ENCODE measurements around the gene LIFR.

LIFR gene

GRCh38 chr5:38483805-38484398, 72.5 kb downstream of the LIFR start:
- no peak for TF ChIP-seq CTCF (IDR thresholded peaks at IDR 0.05; ENCODE audit: insufficient read depth, low read length, missing control alignments)
- ChIA-PET CTCF (interaction anchor here (1.4 to 2.1 kb wide), 2 partner anchors 10 to 42 kb away, joined by 3 to 6 read pairs; no protein-coding TSS in a partner anchor), POLR2A (no interaction called here)
- H3K4me3 ChIP-seq (ENCODE audit: low read depth, low read length), result no peak overlapping the region
- no peak for DNase-seq (ENCODE audit: low read depth, low spot score)

GRCh38 chr5:38479315-38479904, 77.0 kb downstream of the LIFR start:
- ChIA-PET POLR2A (no interaction called here), CTCF (interaction anchor here (0.7 to 1.5 kb wide), 6 partner anchors 11 to 330 kb away, joined by 3 to 6 read pairs (median 5); no protein-coding TSS in a partner anchor)
- TF ChIP-seq CTCF (IDR thresholded peaks at IDR 0.05; ENCODE audit: insufficient read depth, low read length, missing control alignments), result no peak
- H3K4me3 ChIP-seq (ENCODE audit: low read depth, low read length), result no peak overlapping the region
- no peak for DNase-seq (ENCODE audit: low read depth, low spot score)

GRCh38 chr5:38478878-38479277, 77.6 kb downstream of the LIFR start:
- TF ChIP-seq CTCF (IDR thresholded peaks at IDR 0.05; ENCODE audit: insufficient read depth, low read length, missing control alignments), result no peak
- H3K4me3 ChIP-seq (ENCODE audit: low read depth, low read length), result no peak overlapping the region
- POLR2A ChIA-PET, result no interaction called here
- CTCF ChIA-PET, result interaction anchor here (1.2 to 1.5 kb wide), 4 partner anchors 10 to 331 kb away, joined by 3 to 6 read pairs (median 6); no protein-coding TSS in a partner anchor
- DNase-seq (ENCODE audit: low read depth, low spot score), result no peak

- no peak for DNase-seq (ENCODE audit: low read depth, low spot score)
- H3K4me3 ChIP-seq (ENCODE audit: low read depth, low read length), result no peak overlapping the region
- ChIA-PET CTCF (interaction anchor here (1.5 kb wide), 2 partner anchors 10 to 95 kb away, joined by 5 to 6 read pairs; no protein-coding TSS in a partner anchor), POLR2A (no interaction called here)
- TF ChIP-seq CTCF (IDR thresholded peaks at IDR 0.05; ENCODE audit: insufficient read depth, low read length, missing control alignments), result no peak
Observed at GRCh38 chr5:38478166-38478565, 78.3 kb downstream of the LIFR start.

GRCh38 chr5:38473008-38473407, 83.4 kb downstream of the LIFR start:
- DNase-seq (ENCODE audit: low read depth, low spot score), result no peak
- POLR2A ChIA-PET, result no interaction called here
- CTCF ChIA-PET, result interaction anchor here (0.9 to 1.0 kb wide), 3 partner anchors 28 to 77 kb away, joined by 3 to 4 read pairs (median 3); no protein-coding TSS in a partner anchor
- TF ChIP-seq CTCF (IDR thresholded peaks at IDR 0.05; ENCODE audit: insufficient read depth, low read length, missing control alignments), result no peak
- no peak overlapping the region for H3K4me3 ChIP-seq (ENCODE audit: low read depth, low read length)

GRCh38 chr5:38472541-38472940, 83.9 kb downstream of the LIFR start:
- no peak for DNase-seq (ENCODE audit: low read depth, low spot score)
- no peak for TF ChIP-seq CTCF (IDR thresholded peaks at IDR 0.05; ENCODE audit: insufficient read depth, low read length, missing control alignments)
- CTCF ChIA-PET, result interaction anchor here (0.9 to 1.0 kb wide), 2 partner anchors 31 to 78 kb away, joined by 3 to 4 read pairs; no protein-coding TSS in a partner anchor
- POLR2A ChIA-PET, result no interaction called here
- H3K4me3 ChIP-seq (ENCODE audit: low read depth, low read length), result no peak overlapping the region
